Fibroblast of skin of abdomen (primary cell): ENCODE data around the gene SFTA2.
"Not testable (repeated sequence)": the region's sequence is repeated elsewhere in the genome, so short reads cannot be mapped to it uniquely, and the experiment has no call there.

Experiments
- DNase-seq: peaks from one replicate; pipeline ENCODE4 v3.0.0-alpha.2; 2013

Gene SFTA2

DNA sequence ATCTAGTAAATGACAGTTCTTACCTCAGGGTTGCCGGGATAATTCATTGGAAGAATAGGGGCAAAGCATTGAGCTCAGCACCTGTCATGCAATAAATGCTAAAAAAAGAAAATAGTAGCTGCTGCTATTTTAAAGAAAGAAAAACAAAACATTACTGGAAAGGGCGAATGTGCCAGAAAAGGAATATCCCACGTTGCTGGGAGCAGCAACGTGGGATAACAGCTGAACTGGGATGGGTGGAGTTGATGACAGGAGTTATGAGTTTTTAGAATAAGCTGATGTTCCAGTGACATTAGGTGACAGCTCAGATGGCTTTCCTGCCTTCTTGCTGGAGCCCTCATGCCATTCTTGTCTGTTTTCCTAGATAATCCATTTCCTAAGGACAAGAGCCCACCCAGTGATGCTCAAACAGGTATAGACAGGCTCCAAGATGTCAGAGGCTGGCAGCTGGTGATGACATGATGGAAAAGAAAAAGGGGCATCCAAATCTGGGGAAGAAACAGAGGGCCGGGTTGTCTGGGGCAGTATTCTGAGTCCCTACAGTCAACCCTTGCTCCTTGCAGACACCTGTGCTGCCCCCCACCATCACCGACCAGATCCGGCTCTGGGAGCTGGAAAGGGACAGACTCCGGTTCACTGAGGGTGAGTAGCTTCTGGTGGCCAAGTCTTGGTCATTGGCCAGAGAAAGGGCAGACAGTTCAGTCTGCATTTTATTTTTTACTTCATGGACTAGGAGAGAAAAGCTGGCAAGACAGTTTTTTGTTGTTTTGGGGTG lies 19.0 kb downstream of the SFTA2 start:
- DNase-seq = no peak

DNA sequence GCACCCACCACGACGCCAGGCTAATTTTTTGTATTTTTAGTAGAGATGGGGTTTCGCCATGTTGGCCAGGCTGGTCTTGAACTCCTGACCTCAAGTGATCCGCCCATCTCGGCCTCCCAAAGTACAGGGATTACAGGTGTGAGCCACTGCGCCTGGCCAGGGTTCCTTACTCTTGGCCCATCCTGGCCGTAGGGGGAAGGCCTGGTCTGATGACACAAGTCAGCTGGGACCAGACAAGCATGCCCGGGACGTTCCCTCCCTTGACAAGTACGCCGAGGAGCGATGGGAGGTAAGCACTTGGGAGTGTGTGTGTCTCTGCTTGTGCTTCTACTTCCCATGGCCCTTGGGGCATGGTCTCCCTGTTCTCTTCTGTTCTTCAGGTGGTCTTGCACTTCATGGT lies 21.5 kb downstream of the SFTA2 start:
- DNase-seq = not testable (repeated sequence)

- no peak for DNase-seq
Measured at GRCh38 chr6:30908700-30909099, 23.3 kb downstream of the SFTA2 start.

- DNase-seq = peak; percentile 99
Measured at GRCh38 chr6:30907758-30908591, 24.0 kb downstream of the SFTA2 start, which contains the start of gene GTF2H4. TSS of gene GTF2H4 (plus strand) at chr6:30908207.

- not testable (repeated sequence) for DNase-seq
Measured at GRCh38 chr6:30907290-30907757, 24.6 kb downstream of the SFTA2 start.

GRCh38 chr6:30903236-30903635 lies 28.7 kb downstream of the SFTA2 start:
- no peak for DNase-seq

DNA sequence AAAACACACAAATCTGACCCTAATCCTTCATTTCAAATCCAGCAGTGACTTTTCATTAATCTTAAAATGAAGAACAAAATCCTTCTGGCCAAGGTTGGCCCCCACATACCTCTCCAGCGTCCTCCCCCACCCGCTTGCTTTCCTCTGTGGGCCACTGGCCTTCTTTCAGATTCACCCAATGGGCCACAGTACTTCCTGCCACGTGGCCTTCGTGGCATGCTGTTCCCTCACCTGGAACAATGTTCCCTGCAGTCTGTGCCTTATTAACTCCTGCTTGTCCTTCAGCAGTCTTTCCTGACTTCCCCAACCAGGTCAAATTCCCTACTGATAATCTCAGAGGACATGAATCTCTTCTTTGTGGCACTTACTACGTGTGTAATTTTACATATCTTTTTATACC lies 29.3 kb downstream of the SFTA2 start:
- DNase-seq = no peak

- not testable (repeated sequence) for DNase-seq
Measured at GRCh38 chr6:30902196-30902595, 29.8 kb downstream of the SFTA2 start.

DNA sequence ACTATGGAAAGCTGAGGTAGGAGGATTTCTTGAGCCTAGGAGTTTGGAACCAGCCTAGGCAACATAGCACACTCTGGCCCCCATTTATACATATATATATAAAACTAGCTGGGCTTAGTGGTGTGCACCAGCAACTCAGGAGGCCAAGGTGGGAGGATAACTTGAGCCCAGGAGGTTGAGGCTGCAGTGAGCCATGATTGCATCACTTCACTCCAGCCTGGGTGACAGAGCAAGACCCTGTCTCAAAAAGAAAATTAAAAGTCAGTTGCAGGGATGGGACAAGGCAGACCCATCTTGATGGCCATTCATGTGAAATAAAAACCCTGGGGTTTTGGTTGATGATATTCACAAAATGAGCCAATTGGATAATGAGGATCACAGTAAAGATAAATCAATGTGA lies 30.5 kb downstream of the SFTA2 start:
- DNase-seq = no peak

DNA sequence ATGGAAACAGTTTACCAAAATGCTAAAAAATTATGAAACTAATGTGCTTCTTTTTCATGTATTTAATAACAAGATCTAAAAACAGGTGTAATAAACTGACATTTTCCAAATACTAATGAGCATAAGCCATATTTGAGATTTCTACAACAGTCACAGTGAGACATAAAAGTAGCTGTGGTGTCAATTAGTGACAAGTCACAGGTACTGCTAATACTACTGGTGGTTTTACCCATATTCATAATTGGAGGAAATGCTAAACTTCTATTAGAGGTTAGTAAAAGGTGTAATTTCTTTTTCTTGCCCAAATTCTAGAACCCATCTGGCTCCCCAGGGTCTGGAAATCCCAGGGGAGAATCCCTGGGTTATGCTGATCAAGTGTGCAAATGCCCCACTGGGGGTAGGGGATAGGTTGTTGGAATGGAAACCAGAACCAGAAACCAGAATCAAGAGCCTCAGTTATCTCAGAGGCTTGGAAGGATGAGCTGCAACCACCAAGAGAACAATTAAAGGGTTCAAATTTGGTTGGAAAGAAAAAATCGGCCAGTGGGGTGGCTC lies 31.0 kb downstream of the SFTA2 start:
- DNase-seq = no peak

- DNase-seq = no peak
Measured at GRCh38 chr6:30898750-30899360, 33.1 kb downstream of the SFTA2 start.

GRCh38 chr6:30897882-30898281 lies 34.1 kb downstream of the SFTA2 start:
- no peak for DNase-seq

DNA sequence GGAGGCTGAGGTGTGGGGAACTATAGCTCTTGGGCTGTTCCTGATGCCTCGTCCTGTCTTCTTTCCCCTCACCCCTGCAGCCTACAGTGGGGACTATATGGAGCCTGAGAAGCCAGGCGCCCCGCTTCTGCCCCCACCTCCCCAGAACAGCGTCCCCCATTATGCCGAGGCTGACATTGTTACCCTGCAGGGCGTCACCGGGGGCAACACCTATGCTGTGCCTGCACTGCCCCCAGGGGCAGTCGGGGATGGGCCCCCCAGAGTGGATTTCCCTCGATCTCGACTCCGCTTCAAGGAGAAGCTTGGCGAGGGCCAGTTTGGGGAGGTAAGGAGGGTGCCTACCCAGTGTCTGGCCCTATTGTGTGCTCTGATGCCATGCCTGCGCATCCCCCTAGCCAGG lies 35.4 kb downstream of the SFTA2 start:
- no peak for DNase-seq

DNA sequence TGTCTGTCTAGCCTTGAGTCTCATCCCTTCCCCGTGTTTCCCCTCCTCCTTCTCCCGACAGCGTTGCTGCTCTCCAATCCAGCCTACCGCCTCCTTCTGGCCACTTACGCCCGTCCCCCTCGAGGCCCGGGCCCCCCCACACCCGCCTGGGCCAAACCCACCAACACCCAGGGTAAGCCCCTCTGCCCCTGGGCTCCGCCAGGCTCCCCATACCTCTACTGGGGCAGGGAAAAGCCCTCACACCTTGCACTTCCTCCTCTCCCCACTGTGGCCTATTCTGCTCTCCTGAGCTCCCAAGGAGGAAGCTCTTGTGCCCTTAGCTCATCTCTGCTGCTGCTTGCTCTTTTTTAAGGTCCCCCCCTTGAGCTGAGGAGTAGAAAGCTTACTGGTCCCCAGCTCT lies 36.6 kb downstream of the SFTA2 start:
- DNase-seq = no peak

- no peak for DNase-seq
Measured at GRCh38 chr6:30894935-30895334, 37.0 kb downstream of the SFTA2 start.

GRCh38 chr6:30894381-30894780 lies 37.6 kb downstream of the SFTA2 start:
- no peak for DNase-seq

GRCh38 chr6:30893666-30894065 lies 38.3 kb downstream of the SFTA2 start:
- DNase-seq = no peak

DNA sequence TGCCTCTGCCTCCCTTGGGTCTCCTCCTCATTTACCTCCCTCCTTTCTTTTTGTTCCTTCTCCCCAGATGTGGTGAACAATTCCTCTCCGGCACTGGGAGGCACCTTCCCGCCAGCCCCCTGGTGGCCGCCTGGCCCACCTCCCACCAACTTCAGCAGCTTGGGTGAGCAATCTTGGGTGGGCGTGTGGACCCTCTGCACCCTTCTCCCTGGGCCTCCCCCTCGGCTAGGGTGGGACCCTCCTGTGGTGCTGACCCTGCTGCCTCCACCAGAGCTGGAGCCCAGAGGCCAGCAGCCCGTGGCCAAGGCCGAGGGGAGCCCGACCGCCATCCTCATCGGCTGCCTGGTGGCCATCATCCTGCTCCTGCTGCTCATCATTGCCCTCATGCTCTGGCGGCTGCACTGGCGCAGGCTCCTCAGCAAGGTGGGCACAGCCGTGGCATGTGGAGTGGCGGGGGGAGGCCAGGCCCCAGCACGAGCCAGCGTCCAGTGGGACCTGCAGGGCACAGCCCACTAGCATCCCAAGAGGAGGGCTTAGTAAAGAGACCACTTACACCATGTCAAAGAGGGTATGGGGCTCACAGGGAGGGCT lies 38.9 kb downstream of the SFTA2 start:
- no peak for DNase-seq

- no peak for DNase-seq
Measured at GRCh38 chr6:30891816-30892538, 40.0 kb downstream of the SFTA2 start.

DNA sequence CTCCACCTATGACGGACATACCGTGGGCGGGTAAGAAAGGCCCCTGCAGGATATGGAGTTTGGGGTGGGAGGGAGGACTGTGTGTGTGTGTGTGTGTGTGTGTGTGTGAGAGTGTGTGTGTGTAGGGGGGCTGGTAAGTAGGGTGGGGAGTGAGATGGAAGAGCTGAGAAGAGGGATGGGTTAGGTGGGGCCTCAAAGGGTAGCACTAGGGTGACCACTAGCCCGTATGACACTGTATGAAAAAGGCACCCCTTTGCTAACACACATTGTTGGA lies 40.6 kb downstream of the SFTA2 start:
- DNase-seq = no peak

DNA sequence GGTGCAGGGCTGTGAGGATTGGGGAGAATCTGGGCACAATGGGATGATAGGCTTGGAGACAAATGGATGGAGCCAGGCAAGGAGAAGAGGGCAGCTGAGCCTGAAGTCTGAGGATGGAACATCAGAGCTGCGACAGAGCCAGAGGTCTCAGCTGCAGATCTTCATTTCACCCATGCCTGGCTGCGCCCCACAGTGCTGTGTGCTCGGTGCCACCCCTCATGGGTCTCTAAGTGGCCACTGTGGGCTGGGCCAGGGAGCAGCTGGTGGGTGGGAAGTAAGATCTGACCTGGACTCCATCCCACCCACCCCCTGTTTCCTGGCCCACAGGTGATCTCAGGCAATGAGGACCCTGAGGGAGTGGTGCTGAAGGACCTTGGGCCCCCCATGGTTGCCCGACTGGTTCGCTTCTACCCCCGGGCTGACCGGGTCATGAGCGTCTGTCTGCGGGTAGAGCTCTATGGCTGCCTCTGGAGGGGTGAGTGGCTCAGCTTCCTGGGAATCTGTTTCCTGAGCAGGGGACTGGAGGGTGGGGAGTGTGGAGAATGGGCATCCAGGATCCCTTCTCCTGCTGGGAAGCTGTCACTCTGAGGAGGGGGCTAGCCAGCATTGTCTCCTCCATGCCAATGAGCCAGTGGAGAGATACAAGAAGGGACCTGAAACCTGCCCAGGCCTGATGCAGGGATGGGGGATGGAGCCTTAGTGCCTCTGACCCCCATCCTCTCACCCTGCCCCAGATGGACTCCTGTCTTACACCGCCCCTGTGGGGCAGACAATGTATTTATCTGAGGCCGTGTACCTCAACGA lies 41.1 kb downstream of the SFTA2 start:
- no peak for DNase-seq
